Activated naive CD4-positive, alpha-beta T cell treated with anti-CD3 and anti-CD28 coated beads, Interleukin-2, amount 50 U/mL, for 24 hours (primary cell): ENCODE data around the gene ADAM11.

Experiments used
- H3K27ac Mint-ChIP-seq: one replicate; pipeline ENCODE4 v1.8.0; 2021; ENCODE audit warnings: mild to moderate bottlenecking, mixed read lengths
- H3K27me3 Mint-ChIP-seq: one replicate; pipeline ENCODE4 v1.8.0; 2021; ENCODE audit warnings: mixed read lengths
- H3K36me3 Mint-ChIP-seq: one replicate; pipeline ENCODE4 v1.8.0; 2021; ENCODE audit warnings: mixed read lengths
- H3K4me1 Mint-ChIP-seq: one replicate; pipeline ENCODE4 v1.8.0; 2021; ENCODE audit warnings: mixed read lengths
- H3K4me3 Mint-ChIP-seq: one replicate; pipeline ENCODE4 v1.8.0; 2021; ENCODE audit warnings: mild to moderate bottlenecking, mixed read lengths
- H3K9me3 Mint-ChIP-seq: one replicate; pipeline ENCODE4 v1.8.0; 2021; ENCODE audit warnings: mixed read lengths

Gene ADAM11

GRCh38 chr17:44766409-44767038 lies 7.7 kb downstream of the ADAM11 start:
- H3K27ac Mint-ChIP-seq, result no peak overlapping the region
- H3K9me3 Mint-ChIP-seq, result no peaks in the 10 kb centered on the region
- no peak overlapping the region for H3K4me3 Mint-ChIP-seq
- H3K4me1 Mint-ChIP-seq, result no peaks in the 10 kb centered on the region
- H3K36me3 Mint-ChIP-seq, result no peaks in the 10 kb centered on the region
- H3K27me3 Mint-ChIP-seq, result no peaks in the 10 kb centered on the region

GRCh38 chr17:44767493-44767892 lies 8.7 kb downstream of the ADAM11 start:
- Mint-ChIP-seq H3K9me3 (no peaks in the 10 kb centered on the region), H3K27ac (no peak overlapping the region), H3K4me1 (no peaks in the 10 kb centered on the region), H3K36me3 (no peaks in the 10 kb centered on the region), H3K27me3 (no peaks in the 10 kb centered on the region), H3K4me3 (no peak overlapping the region)

GRCh38 chr17:44768505-44769142 lies 9.8 kb downstream of the ADAM11 start:
- Mint-ChIP-seq H3K36me3 (no peaks in the 10 kb centered on the region), H3K9me3 (no peaks in the 10 kb centered on the region), H3K27me3 (no peaks in the 10 kb centered on the region), H3K27ac (no peak overlapping the region), H3K4me3 (no peak overlapping the region), H3K4me1 (no peaks in the 10 kb centered on the region)

GRCh38 chr17:44769230-44769629 lies 10.4 kb downstream of the ADAM11 start:
- Mint-ChIP-seq H3K4me1 (no peaks in the 10 kb centered on the region), H3K36me3 (no peaks in the 10 kb centered on the region), H3K4me3 (no peak overlapping the region), H3K9me3 (no peaks in the 10 kb centered on the region), H3K27me3 (no peaks in the 10 kb centered on the region), H3K27ac (no peak overlapping the region)

- no peaks in the 10 kb centered on the region for H3K27me3 Mint-ChIP-seq
- H3K9me3 Mint-ChIP-seq, result no peaks in the 10 kb centered on the region
- H3K4me1 Mint-ChIP-seq, result no peaks in the 10 kb centered on the region
- H3K4me3 Mint-ChIP-seq, result no peak overlapping the region
- no peak overlapping the region for H3K27ac Mint-ChIP-seq
- no peaks in the 10 kb centered on the region for H3K36me3 Mint-ChIP-seq
These were observed 10.9 kb downstream of the ADAM11 start for GRCh38 chr17:44769647-44770084.

- no peaks in the 10 kb centered on the region for H3K9me3 Mint-ChIP-seq
- no peak overlapping the region for H3K4me3 Mint-ChIP-seq
- H3K27me3 Mint-ChIP-seq, result no peaks in the 10 kb centered on the region
- no peaks in the 10 kb centered on the region for H3K4me1 Mint-ChIP-seq
- H3K27ac Mint-ChIP-seq, result no peak overlapping the region
- H3K36me3 Mint-ChIP-seq, result no peaks in the 10 kb centered on the region
These were observed 11.6 kb downstream of the ADAM11 start for GRCh38 chr17:44770166-44770925.

GRCh38 chr17:44772308-44773045 lies 13.7 kb downstream of the ADAM11 start:
- Mint-ChIP-seq H3K36me3 (no peaks in the 10 kb centered on the region), H3K9me3 (no peaks in the 10 kb centered on the region), H3K4me1 (peaks cover 8% of the 10 kb centered on the region), H3K27me3 (no peaks in the 10 kb centered on the region), H3K4me3 (no peak overlapping the region), H3K27ac (no peak overlapping the region)

GRCh38 chr17:44773140-44773539 lies 14.4 kb downstream of the ADAM11 start:
- Mint-ChIP-seq H3K9me3 (no peaks in the 10 kb centered on the region), H3K4me3 (no peak overlapping the region), H3K36me3 (no peaks in the 10 kb centered on the region), H3K27ac (no peak overlapping the region), H3K27me3 (no peaks in the 10 kb centered on the region), H3K4me1 (peaks cover 8% of the 10 kb centered on the region)

GRCh38 chr17:44774271-44775135 lies 15.7 kb downstream of the ADAM11 start:
- peaks cover 8% of the 10 kb centered on the region for H3K4me1 Mint-ChIP-seq
- H3K27me3 Mint-ChIP-seq, result no peaks in the 10 kb centered on the region
- peak overlapping the region; percentile 90 for H3K4me3 Mint-ChIP-seq
- H3K36me3 Mint-ChIP-seq, result no peaks in the 10 kb centered on the region
- no peaks in the 10 kb centered on the region for H3K9me3 Mint-ChIP-seq
- H3K27ac Mint-ChIP-seq, result peak overlapping the region; percentile 86

GRCh38 chr17:44775136-44775837 lies 16.5 kb downstream of the ADAM11 start:
- no peaks in the 10 kb centered on the region for H3K9me3 Mint-ChIP-seq
- peak overlapping the region; percentile 51 for H3K27ac Mint-ChIP-seq
- peak overlapping the region; percentile 90 for H3K4me3 Mint-ChIP-seq
- no peaks in the 10 kb centered on the region for H3K27me3 Mint-ChIP-seq
- H3K36me3 Mint-ChIP-seq, result no peaks in the 10 kb centered on the region
- peaks cover 8% of the 10 kb centered on the region for H3K4me1 Mint-ChIP-seq

- H3K27ac Mint-ChIP-seq, result peak overlapping the region; percentile 51
- H3K9me3 Mint-ChIP-seq, result no peaks in the 10 kb centered on the region
- peak overlapping the region; percentile 90 for H3K4me3 Mint-ChIP-seq
- H3K4me1 Mint-ChIP-seq, result peaks cover 8% of the 10 kb centered on the region
- H3K27me3 Mint-ChIP-seq, result no peaks in the 10 kb centered on the region
- H3K36me3 Mint-ChIP-seq, result no peaks in the 10 kb centered on the region
These were observed 17.2 kb downstream of the ADAM11 start for GRCh38 chr17:44775838-44776621.

GRCh38 chr17:44776628-44777393 lies 18.0 kb downstream of the ADAM11 start:
- H3K27ac Mint-ChIP-seq, result no peak overlapping the region
- no peaks in the 10 kb centered on the region for H3K36me3 Mint-ChIP-seq
- no peaks in the 10 kb centered on the region for H3K27me3 Mint-ChIP-seq
- H3K4me3 Mint-ChIP-seq, result peak overlapping the region; percentile 90
- H3K4me1 Mint-ChIP-seq, result peaks cover 8% of the 10 kb centered on the region
- H3K9me3 Mint-ChIP-seq, result no peaks in the 10 kb centered on the region
